Lower lobe of right lung (tissue), 2 donors: Measurements from ENCODE around the gene ACO2. TPM values are rescaled to one million over a fixed set of nuclear protein-coding genes. Genes with fewer than 3 reads are reported as not detected.

Experiments
- ATAC-seq, 2 donors: fragments of 200-7000 bp; cut with Tn5 transposase; one replicate each; pipeline ENCODE4 v1.9.1; 2020 to 2022; ENCODE audit warnings: mild to moderate bottlenecking in 2 of 2, moderate library complexity in 2 of 2
- DNase-seq: peaks from one replicate; pipeline ENCODE4 v3.0.0-alpha.2; 2020
- H3K27ac ChIP-seq: fragments of 200-600 bp; one replicate; pipeline ENCODE4 v1.8.0; 2022
- H3K27me3 ChIP-seq: fragments of 200-600 bp; one replicate; pipeline ENCODE4 v1.8.0; 2022; ENCODE audit warnings: low read depth
- H3K36me3 ChIP-seq: fragments of 200-600 bp; one replicate; pipeline ENCODE4 v1.8.0; 2022; ENCODE audit warnings: mild to moderate bottlenecking
- H3K4me1 ChIP-seq: fragments of 200-600 bp; one replicate; pipeline ENCODE4 v1.8.0; 2022
- H3K4me3 ChIP-seq: fragments of 200-600 bp; one replicate; pipeline ENCODE4 v1.8.0; 2022; ENCODE audit warnings: mild to moderate bottlenecking
- H3K9me3 ChIP-seq: fragments of 200-600 bp; one replicate; pipeline ENCODE4 v1.8.0; 2022
- CTCF ChIP-seq: fragments of 200-600 bp; IDR thresholded peaks from one replicate; pipeline ENCODE4 v1.8.0; 2022; ENCODE audit warnings: antibody characterized with exemption, mild to moderate bottlenecking
- intact Hi-C: fragments of 100-400 bp; cut with DNase I; formaldehyde crosslinking; loops from one replicate; pipeline ENCODE4 v1.11.0; 2022
- total RNA-seq: library from RNA; stranded (reverse); fragmentation: NEBNext Ultra II Directional; extraction: Animal tissue kit (Norgen Biotek cat#: 25700); gene quantifications from one replicate; pipeline ENCODE4 v1.2.1, GENCODE V29; 2021
- donor health status: DM: no; HTN: yes; CAD: no; lungs with severe emphysema.

Gene ACO2
- total RNA-seq, 1 donor from 2014 or later, result 77.7 TPM

- ATAC-seq, result peak; percentile 56 to 69
- Histone ChIP-seq H3K36me3 (peaks cover 67% of the 10 kb centered on the region), H3K4me1 (no peaks in the 10 kb centered on the region), H3K4me3 (no peak overlapping the region), H3K27ac (peak overlapping the region; percentile 21), H3K27me3 (no peaks in the 10 kb centered on the region), H3K9me3 (no peaks in the 10 kb centered on the region)
- intact Hi-C loops, result no loop called here
- peak; percentile 69 for TF ChIP-seq CTCF
- DNase-seq, result peak; percentile 82
These were observed 64.2 kb downstream of the ACO2 start for GRCh38 chr22:41532908-41533825.

GRCh38 chr22:41534219-41534618 lies 65.3 kb downstream of the ACO2 start:
- no peak overlapping the region for H3K4me3 ChIP-seq
- TF ChIP-seq CTCF, result no peak
- no peak overlapping the region for H3K27ac ChIP-seq
- ATAC-seq (no peak), DNase-seq (no peak)
- H3K4me1 ChIP-seq, result no peaks in the 10 kb centered on the region
- peaks cover 65% of the 10 kb centered on the region for H3K36me3 ChIP-seq
- no peaks in the 10 kb centered on the region for H3K9me3 ChIP-seq
- intact Hi-C loops, result no loop called here
- H3K27me3 ChIP-seq, result no peaks in the 10 kb centered on the region

GRCh38 chr22:41535244-41535643 lies 66.3 kb downstream of the ACO2 start:
- no peak overlapping the region for H3K4me3 ChIP-seq
- no peaks in the 10 kb centered on the region for H3K27me3 ChIP-seq
- intact Hi-C loops, result no loop called here
- TF ChIP-seq CTCF, result no peak
- no peak overlapping the region for H3K27ac ChIP-seq
- H3K36me3 ChIP-seq, result peaks cover 66% of the 10 kb centered on the region
- H3K9me3 ChIP-seq, result no peaks in the 10 kb centered on the region
- no peak for DNase-seq
- ATAC-seq, result no peak
- no peaks in the 10 kb centered on the region for H3K4me1 ChIP-seq

GRCh38 chr22:41537203-41537602 lies 68.3 kb downstream of the ACO2 start:
- no peak for ATAC-seq
- no peak for TF ChIP-seq CTCF
- no peak overlapping the region for H3K4me3 ChIP-seq
- no peak for DNase-seq
- no peak overlapping the region for H3K27ac ChIP-seq
- no peaks in the 10 kb centered on the region for H3K9me3 ChIP-seq
- intact Hi-C loops, result no loop called here
- H3K36me3 ChIP-seq, result peaks cover 53% of the 10 kb centered on the region
- H3K4me1 ChIP-seq, result peaks cover 9% of the 10 kb centered on the region
- no peaks in the 10 kb centered on the region for H3K27me3 ChIP-seq

- TF ChIP-seq CTCF, result no peak
- ATAC-seq (no peak), DNase-seq (no peak)
- Histone ChIP-seq H3K27me3 (no peaks in the 10 kb centered on the region), H3K27ac (no peak overlapping the region), H3K9me3 (no peaks in the 10 kb centered on the region), H3K4me1 (peaks cover 23% of the 10 kb centered on the region), H3K4me3 (no peak overlapping the region), H3K36me3 (peaks cover 44% of the 10 kb centered on the region)
- intact Hi-C loops, result no loop called here
These were observed 69.7 kb downstream of the ACO2 start for GRCh38 chr22:41538583-41538982.
